T-helper 22 cell (primary cell): ENCODE data around the gene LMTK3.

Experiments used
- DNase-seq: peaks from one replicate; pipeline ENCODE4 v3.0.0-alpha.2; 2020; ENCODE audit warnings: low read depth

The LMTK3 gene

GRCh38 chr19:48445606-48446481 is 65.8 kb downstream of the LMTK3 start, which contains the start of gene GRWD1:
Gene GRWD1, plus strand, starts transcription at chr19:48445983. Its CDS starts 23 bp downstream, at chr19:48446006.
- peak; percentile 95 for DNase-seq

GRCh38 chr19:48445256-48445605 is 66.4 kb downstream of the LMTK3 start:
- no peak for DNase-seq

- DNase-seq: no peak
These were observed 66.8 kb downstream of the LMTK3 start for GRCh38 chr19:48444936-48445200.

GRCh38 chr19:48444129-48444935 is 67.3 kb downstream of the LMTK3 start:
- no peak for DNase-seq

- no peak for DNase-seq
These were observed 67.9 kb downstream of the LMTK3 start for GRCh38 chr19:48443731-48444128.

GRCh38 chr19:48443256-48443655 is 68.4 kb downstream of the LMTK3 start:
- no peak for DNase-seq

- no peak for DNase-seq
These were observed 69.3 kb downstream of the LMTK3 start for GRCh38 chr19:48442116-48443035.

GRCh38 chr19:48441360-48442050 is 70.1 kb downstream of the LMTK3 start:
- no peak for DNase-seq

GRCh38 chr19:48436586-48436985 is 75.0 kb downstream of the LMTK3 start:
- no peak for DNase-seq
